Heart left ventricle (tissue), 16 donors: ENCODE data around the gene RNF130. TPM values are rescaled to one million over a fixed set of nuclear protein-coding genes. Genes with fewer than 3 reads are reported as not detected.
"Not testable (repeated sequence)": the region's sequence is repeated elsewhere in the genome, so short reads cannot be mapped to it uniquely, and the experiment has no call there.

Source experiments
- ATAC-seq, 4 donors: fragments of 200-7000 bp; cut with Tn5 transposase; one replicate each; pipeline ENCODE4 v1.9.1; 2020 to 2022; ENCODE audit warnings: moderate library complexity in 4 of 4, mild to moderate bottlenecking in 3 of 4, moderate number of reproducible peaks in 1 of 4
- DNase-seq, 5 donors: peaks; one replicate each; pipeline ENCODE4 v3.0.0-alpha.2; 2020
- H3K27ac ChIP-seq, 12 donors: fragments of 200-600 bp; sonication (generic) in 4 of 12; one replicate each; pipeline versions ENCODE4 v1.5.0 to v1.8.0; 2016 to 2022; ENCODE audit warnings: mild to moderate bottlenecking in 2 of 12
- H3K27me3 ChIP-seq, 9 donors: fragments of 200-600 bp; sonication (generic) in 2 of 9; one replicate each; pipeline versions ENCODE4 v1.5.1 to v1.8.0; 2016 to 2022; ENCODE audit warnings: mild to moderate bottlenecking in 3 of 9
- H3K36me3 ChIP-seq, 9 donors: fragments of 200-600 bp; sonication (generic) in 2 of 9; one replicate each; pipeline versions ENCODE4 v1.5.0 to v1.8.0; 2018 to 2022; ENCODE audit warnings: mild to moderate bottlenecking in 2 of 9
- H3K4me1 ChIP-seq, 12 donors: fragments of 200-600 bp; sonication (generic) in 4 of 12; one replicate each; pipeline versions ENCODE4 v1.5.0 to v1.8.0; 2016 to 2022; ENCODE audit warnings: mild to moderate bottlenecking in 3 of 12
- H3K4me3 ChIP-seq, 12 donors: fragments of 200-600 bp; sonication (generic) in 4 of 12; one replicate each; pipeline versions ENCODE4 v1.5.0 to v1.8.0; 2017 to 2022; ENCODE audit warnings: mild to moderate bottlenecking in 9 of 12, moderate library complexity in 4 of 12
- H3K9me3 ChIP-seq, 12 donors: fragments of 200-600 bp; sonication (generic) in 4 of 12; one replicate each; pipeline versions ENCODE4 v1.5.0 to v1.8.0; 2016 to 2022; ENCODE audit warnings: mild to moderate bottlenecking in 1 of 12
- CTCF ChIP-seq, 12 donors: fragments of 200-600 bp; sonication (generic) in 4 of 12; IDR thresholded peaks; one replicate each; pipeline versions ENCODE4 v1.5.0 to v1.8.0; 2018 to 2022; ENCODE audit warnings: antibody characterized with exemption in 12 of 12, mild to moderate bottlenecking in 5 of 12
- POLR2A ChIP-seq, 2 donors: fragments of 450-650 bp; IDR thresholded peaks; one replicate each; pipeline ENCODE4 v1.6.1; 2017; ENCODE audit warnings: antibody characterized with exemption in 2 of 2, mild to moderate bottlenecking in 2 of 2, moderate library complexity in 2 of 2
- WGBS, 4 donors: extraction: QIAGEN DNeasy Blood & Tissue Kit in 2 of 4; methylation state at CpG; one replicate each; pipeline versions ENCODE4 v1.1.5 to v1.1.7; 2013 to 2018; 5-methylcytosine and 5-hydroxymethylcytosine counted together
- intact Hi-C, 10 donors: fragments of 100-400 bp; cut with DNase I; formaldehyde crosslinking; loops; one replicate each; pipeline versions ENCODE4 v1.11.1 to v1.14.2; 2022
- polyA plus RNA-seq, 2 donors: library from polyadenylated mRNA; stranded (reverse); fragments of 200-250 nt; gene quantifications; one replicate each; pipeline ENCODE4 v1.2.3, GENCODE V29; 2013
- total RNA-seq, 9 donors: library from RNA; depleted of rRNA in 2 of 9; stranded (reverse); fragments of >200 nt in 2 of 9; fragmentation: NEBNext Ultra II Directional in 3 of 9; extraction: Animal tissue kit (Norgen Biotek cat#: 25700) in 3 of 9; gene quantifications; one replicate each; pipeline versions ENCODE4 v1.1.0 to v1.2.4, GENCODE V29; 2016 to 2023
- donor health status: ischemic (EF 13 %, LVEDD 7.1; RV severe dilation, severe dysfunction).
- donor health status: healthy with polysubstance abuse.
- donor health status: DM: no; HTN: yes; CAD: no.
- donor health status: DM: no; HTN: no; CAD: no.
- donor health status: ischemic (EF 25% LVEDD 6.9; RV normal size, moderate dysfunction).
- donor health status: ischemic (EF 25% LVEDD 5.7; RV mildly dilated, moderate dysfunction).
- donor health status: healthy.
- donor health status: DM: yes; HTN: yes; CAD: no.
- donor health status: ischemic (EF 35%, LVEDD 5.7; RV mildly dilated, moderate dysfunction).
- donor health status: nonischemic (EF 11% LVEDD 7.7; RV severe dilation, severe dysfunction).
- donor health status: DM: yes; HTN: yes; CAD: no.
- donor health status: PGD.
- donor health status: ischemic (EF 29% LVEDD 5.4; RV normal size, mild dysfunction).
- donor health status: nonischemic (EF 23%, LVEDD 6.1; RV moderate dilation, normal function).

Gene RNF130
- total and polyA plus RNA-seq, 11 donors = 26.3 to 76.2 (median 38.7) TPM

- peak overlapping the region in 10 of 12 donors; percentile 12 to 85 (median 54) for H3K27ac ChIP-seq
- WGBS, 4 donors = 2 to 4% (median 2%) methylated on average over 32 to 58 of the region's 58 CpGs
- intact Hi-C loops = loop anchor here in 7 of 10 donors (1.0 to 10.0 kb wide), 5 partner anchors 103 to 183 kb away; partner anchors contain the start of gene TBC1D9B (in 2 of the 7)
- H3K4me3 ChIP-seq = peak overlapping the region; percentile 6 to 79 (median 58)
- ATAC-seq (peak; percentile 62 to 94 (median 88)), DNase-seq (peak; percentile 70 to 86 (median 77))
- peak in 11 of 12 donors; percentile 83 to 98 (median 94) for TF ChIP-seq CTCF (IDR thresholded peaks at IDR 0.05)
- TF ChIP-seq POLR2A (IDR thresholded peaks at IDR 0.05) = no peak
- no peaks in the 10 kb centered on the region for H3K36me3 ChIP-seq
- H3K27me3 ChIP-seq = no peaks in the 10 kb centered on the region
- H3K4me1 ChIP-seq = peaks cover 0 to 24% (median 5%) of the 10 kb centered on the region in 12 donors
- H3K9me3 ChIP-seq = no peaks in the 10 kb centered on the region
Measured at GRCh38 chr5:180090098-180090768, 18.7 kb upstream of the RNF130 start.

- not testable (repeated sequence) for DNase-seq, H3K27me3 ChIP-seq, ATAC-seq, H3K9me3 ChIP-seq, H3K36me3 ChIP-seq
- peak overlapping the region in 4 of 12 donors; percentile 12 to 71 (median 66) for H3K27ac ChIP-seq
- WGBS, 4 donors = 73 to 80% (median 78%) methylated on average over 18 of the region's 18 CpGs
- intact Hi-C loops = loop anchor here in 9 of 10 donors (1.0 to 10.0 kb wide), 6 partner anchors 102 to 185 kb away; partner anchors contain the start of gene TBC1D9B (in 3 of the 9)
- peak overlapping the region in 10 of 12 donors; percentile 42 to 79 (median 60) for H3K4me3 ChIP-seq
- peaks cover 0 to 30% (median 5%) of the 10 kb centered on the region in 12 donors for H3K4me1 ChIP-seq
Measured at GRCh38 chr5:180089628-180090027, 18.1 kb upstream of the RNF130 start.

- H3K27me3 ChIP-seq = peaks cover 0 to 3% (median 0%) of the 10 kb centered on the region in 9 donors
- ATAC-seq (no peak), DNase-seq (no peak)
- H3K27ac ChIP-seq = no peak overlapping the region
- no peaks in the 10 kb centered on the region for H3K9me3 ChIP-seq
- H3K36me3 ChIP-seq = no peaks in the 10 kb centered on the region
- WGBS, 4 donors = 92 to 97% (median 95%) methylated on average over 7 to 8 of the region's 8 CpGs
- H3K4me1 ChIP-seq = peaks cover 0 to 24% (median 5%) of the 10 kb centered on the region in 12 donors
- intact Hi-C loops = loop anchor here in 2 of 10 donors (5.0 to 10.0 kb wide), 2 partner anchors 101 to 184 kb away; partner anchors contain the start of gene TBC1D9B (in 1 of the 2)
- no peak overlapping the region for H3K4me3 ChIP-seq
- TF ChIP-seq POLR2A (IDR thresholded peaks at IDR 0.05) (no peak), CTCF (IDR thresholded peaks at IDR 0.05) (no peak)
Measured at GRCh38 chr5:180088561-180088960, 17.0 kb upstream of the RNF130 start.

DNA sequence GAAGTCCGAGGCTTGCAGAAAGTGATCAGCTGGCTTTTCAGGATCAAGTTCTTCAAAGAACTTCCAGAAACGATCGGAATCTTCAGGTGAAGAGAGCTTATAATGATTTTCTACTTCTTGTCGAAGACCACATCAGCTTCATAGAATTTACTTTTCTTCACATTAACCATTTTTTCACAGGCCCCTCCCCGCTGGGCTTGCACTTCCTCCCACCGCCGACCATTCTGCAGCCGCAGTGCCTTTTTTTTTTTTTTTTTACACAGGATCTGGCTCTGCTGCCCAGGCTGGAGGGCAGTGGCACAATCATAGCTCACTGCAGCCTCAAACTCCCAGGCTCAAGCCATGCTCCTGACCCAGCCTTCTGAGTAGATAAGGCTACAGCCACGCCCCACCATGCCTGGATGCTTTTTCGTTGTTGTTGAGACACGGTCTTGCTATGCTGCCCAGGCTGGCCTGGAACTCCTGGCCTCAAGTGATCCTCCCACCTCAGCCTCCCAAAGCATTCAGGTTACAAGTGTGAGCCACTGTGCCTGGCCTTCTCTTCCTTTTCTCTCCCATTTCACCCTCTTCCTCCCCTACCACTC lies 15.3 kb upstream of the RNF130 start:
- WGBS, 4 donors = 80 to 86% (median 83%) methylated on average over 11 of the region's 11 CpGs
- Histone ChIP-seq H3K27me3 (peaks cover 0 to 9% (median 0%) of the 10 kb centered on the region in 9 donors), H3K9me3 (no peaks in the 10 kb centered on the region), H3K36me3 (no peaks in the 10 kb centered on the region), H3K27ac (no peak overlapping the region), H3K4me3 (no peak overlapping the region), H3K4me1 (peaks cover 0 to 18% (median 5%) of the 10 kb centered on the region in 12 donors)
- no peak for ATAC-seq
- TF ChIP-seq CTCF (IDR thresholded peaks at IDR 0.05) = no peak
- TF ChIP-seq POLR2A (IDR thresholded peaks at IDR 0.05) = no peak
- DNase-seq = no peak
- intact Hi-C loops = loop anchor here in 2 of 10 donors (5.0 to 10.0 kb wide), 2 partner anchors 100 to 182 kb away; partner anchors contain the start of gene TBC1D9B (in 1 of the 2)
